GM12878 (cell line): ENCODE results near the gene ANK3. TPM values are rescaled to one million over a fixed set of nuclear protein-coding genes. Genes with fewer than 3 reads are reported as not detected.

Source experiments
- ATAC-seq: fragments of 200-7000 bp; cut with Tn5 transposase; 3 replicates; pipeline ENCODE4 v1.9.1; 2020; ENCODE audit warnings: mild to moderate bottlenecking, moderate library complexity
- BruUV-seq: library from RNA; stranded (reverse); fragments of 400-500 nt; replicated peaks from 2 replicates; lab custom pipeline; 2021; lab: Mats Ljungman, UMichigan
- CTCF ChIA-PET: fragments of 300-600 bp; sonication (Branson Sonifier 250); formaldehyde crosslinking; extraction: SDS; loops from one replicate; lab custom pipeline; 2021; ENCODE audit warnings: inconsistent platforms; lab: Yijun Ruan, JAX
- POLR2A ChIA-PET: fragments of 350-600 bp; formaldehyde crosslinking; extraction: SDS; loops from one replicate; lab custom pipeline; 2021; ENCODE audit warnings: inconsistent platforms; lab: Charles Lee
- RAD21 ChIA-PET: fragments of 300-600 bp; sonication (Branson Sonifier 250); formaldehyde crosslinking; loops from one replicate; lab custom pipeline; 2023; ENCODE audit warnings: antibody characterized with exemption; ENCODE audit not compliant: unreplicated experiment; lab: Charles Lee
- SMC1A ChIA-PET: fragments of 300-600 bp; sonication (Branson Sonifier 250); formaldehyde crosslinking; loops from one replicate; lab custom pipeline; 2023; ENCODE audit not compliant: unreplicated experiment, uncharacterized antibody; lab: Charles Lee
- DNase-seq: peaks from one replicate; pipeline ENCODE4 v3.0.0-alpha.2; 2011; ENCODE audit warnings: low read depth, low spot score
- FAIRE-seq: peaks from 3 replicates; lab custom pipeline; 2011; peaks lifted over from hg19 to GRCh38; lab: Jason Lieb, UNC
- H2AFZ ChIP-seq: 2 replicates; pipeline ENCODE4 v1.6.0; 2011; ENCODE audit warnings: low read depth, low read length, control low read depth; ENCODE audit not compliant: control insufficient read depth
- H3K27ac ChIP-seq: 2 replicates; pipeline ENCODE4 v1.5.1; 2011; ENCODE audit warnings: control low read depth; ENCODE audit not compliant: control insufficient read depth, insufficient read depth
- H3K27me3 ChIP-seq, 2 experiments: replicated peaks in 1 of 2; 2 replicates each; pipeline versions ENCODE4 v1.6.0 to v1.6.1; 2011; ENCODE audit warnings: low read length in 1 of 2; ENCODE audit not compliant: control insufficient read depth in 2 of 2, insufficient read depth in 2 of 2
- H3K36me3 ChIP-seq, 2 experiments: 2 replicates each; pipeline ENCODE4 v1.5.1; 2011; ENCODE audit warnings: low read length in 1 of 2; ENCODE audit not compliant: control insufficient read depth in 2 of 2, insufficient read depth in 2 of 2
- H3K4me1 ChIP-seq: 2 replicates; pipeline ENCODE4 v1.6.1; 2011; ENCODE audit warnings: mild to moderate bottlenecking, low read length, moderate library complexity, mixed read lengths; ENCODE audit not compliant: control insufficient read depth, insufficient read depth
- H3K4me2 ChIP-seq: 2 replicates; pipeline ENCODE4 v1.6.0; 2011; ENCODE audit warnings: control low read depth; ENCODE audit not compliant: control insufficient read depth, insufficient read depth
- H3K4me3 ChIP-seq: fragments of 200-600 bp; sonication (generic); 2 replicates; pipeline ENCODE4 v1.5.1; 2016
- H3K79me2 ChIP-seq: 2 replicates; pipeline ENCODE4 v1.6.0; 2011; ENCODE audit warnings: low read length; ENCODE audit not compliant: control insufficient read depth, insufficient read depth
- H3K9ac ChIP-seq: 2 replicates; pipeline ENCODE4 v1.8.0; 2011; ENCODE audit warnings: low read length, control low read depth, mixed read lengths; ENCODE audit not compliant: control insufficient read depth, insufficient read depth
- H3K9me3 ChIP-seq: replicated peaks from 3 replicates; pipeline ENCODE4 v1.5.1; 2011; ENCODE audit warnings: mild to moderate bottlenecking, low read length; ENCODE audit not compliant: control insufficient read depth, insufficient read depth
- H4K20me1 ChIP-seq: 2 replicates; pipeline ENCODE4 v1.6.0; 2011; ENCODE audit not compliant: control insufficient read depth, insufficient read depth
- CHD1 ChIP-seq: IDR thresholded peaks from 2 replicates; pipeline ENCODE4 v1.6.1; 2012; ENCODE audit warnings: low read depth, low read length, improper control_type of control experiment
- CREB1 ChIP-seq: IDR thresholded peaks from 2 replicates; pipeline ENCODE4 v1.6.1; 2012; ENCODE audit warnings: low read depth, mild to moderate bottlenecking, inconsistent platforms
- CREM ChIP-seq: IDR thresholded peaks from 2 replicates; pipeline ENCODE4 v1.6.1; 2014; ENCODE audit warnings: antibody characterized with exemption, low read depth
- HDAC2 ChIP-seq: fragments of 200-600 bp; sonication (generic); IDR thresholded peaks from 2 replicates; pipeline ENCODE4 v1.6.1; 2017
- HDAC6 ChIP-seq: fragments of 200-600 bp; sonication (generic); IDR thresholded peaks from one replicate; pipeline ENCODE4 v1.8.0; 2017; ENCODE audit warnings: antibody characterized with exemption; ENCODE audit not compliant: unreplicated experiment
- MEF2A ChIP-seq: IDR thresholded peaks from 2 replicates; pipeline ENCODE4 v1.6.1; 2011; ENCODE audit warnings: low read depth, mild to moderate bottlenecking, low read length, moderate library complexity; ENCODE audit not compliant: insufficient read depth
- MYC ChIP-seq: IDR thresholded peaks from 2 replicates; pipeline ENCODE4 v1.6.1; 2011; ENCODE audit warnings: mild to moderate bottlenecking, low read length, moderate library complexity, inconsistent platforms; ENCODE audit not compliant: insufficient read depth, insufficient replicate concordance, insufficient read length, severe bottlenecking
- NR2C1 ChIP-seq: fragments of 450-650 bp; IDR thresholded peaks from 2 replicates; pipeline ENCODE4 v1.6.1; 2017; ENCODE audit warnings: antibody characterized with exemption, mild to moderate bottlenecking, moderate library complexity
- POLR2A ChIP-seq: IDR thresholded peaks from 2 replicates; pipeline ENCODE4 v1.6.1; 2011; ENCODE audit warnings: low read depth, mild to moderate bottlenecking, low read length
- RELA ChIP-seq: fragments of 450-650 bp; IDR thresholded peaks from 2 replicates; pipeline ENCODE4 v1.8.0; 2014; ENCODE audit warnings: borderline replicate concordance; ENCODE audit not compliant: partially characterized antibody
- RUNX3 ChIP-seq: IDR thresholded peaks from 2 replicates; pipeline ENCODE4 v1.6.1; 2012; ENCODE audit warnings: low read length, inconsistent platforms
- SPI1 ChIP-seq: IDR thresholded peaks from 2 replicates; pipeline ENCODE4 v1.6.1; 2011; ENCODE audit warnings: low read depth, mild to moderate bottlenecking, low read length, moderate library complexity, borderline replicate concordance; ENCODE audit not compliant: insufficient read depth
- TCF12 ChIP-seq: IDR thresholded peaks from 2 replicates; pipeline ENCODE4 v1.6.1; 2011; ENCODE audit warnings: low read depth, mild to moderate bottlenecking, low read length
- ZNF274 ChIP-seq: IDR thresholded peaks from one replicate; pipeline ENCODE4 v1.8.0; 2011; ENCODE audit not compliant: insufficient read length, insufficient read depth
- ZNF592 ChIP-seq: fragments of 450-650 bp; IDR thresholded peaks from 2 replicates; pipeline ENCODE4 v1.6.1; 2017; ENCODE audit warnings: mild to moderate bottlenecking, moderate library complexity
- whole genome bisulfite sequencing: methylation state at CpG from one replicate; pipeline ENCODE4 v1.1.6; 2016; ENCODE audit warnings: low lambda C conversion rate; ENCODE audit not compliant: insufficient replicate concordance, insufficient coverage; ENCODE audit errors: missing lambda C conversion rate; 5-methylcytosine and 5-hydroxymethylcytosine counted together
- in situ Hi-C: fragments of 300-500 bp; cut with MboI; formaldehyde crosslinking; loops from 9 replicates; pipeline ENCODE4 v1.14.3; 2018; ENCODE audit warnings: mixed read lengths
- intact Hi-C: fragments of 100-400 bp; cut with micrococcal nuclease; formaldehyde crosslinking; loops from one replicate; pipeline ENCODE4 v1.14.2; 2022; ENCODE audit not compliant: unreplicated experiment
- polyA plus RNA-seq, 11 experiments: library from polyadenylated mRNA; depleted of rRNA in 4 of 11; unstranded in 6 of 11; stranded (reverse) in 5 of 11; fragments of >200 nt; fragmentation: Nextera tagmentation in 4 of 11; fragmentation: Illumina TruSeq in 1 of 11; extraction: Ambion mirVana in 4 of 11; extraction: Trizol in 1 of 11; gene quantifications; 1 replicate in 1 of 11; 2 replicates in 10 of 11; pipeline versions ENCODE4 v1.2.1 to v1.2.3, GENCODE V29; 2011 to 2016; ENCODE audit warnings: inconsistent platforms in 2 of 11, missing spikeins in 2 of 11, low read depth in 1 of 11
- total RNA-seq, 4 experiments: library from RNA; depleted of rRNA in 3 of 4; stranded (reverse); fragments of >200 nt in 3 of 4; fragmentation: Illumina TruSeq in 1 of 4; extraction: Trizol in 1 of 4; gene quantifications; 2 replicates each; pipeline versions ENCODE4 v1.2.1 to v1.2.3, GENCODE V29; 2013 to 2021
- TF ChIP-seq, protein P1 (sequence below): fragments of 450-650 bp; conservative IDR thresholded peaks from 2 replicates; pipeline ENCODE4 v1.6.1; 2017; ENCODE audit warnings: mild to moderate bottlenecking, moderate library complexity
- TF ChIP-seq, protein P2 (sequence below): fragments of 450-650 bp; IDR thresholded peaks from 2 replicates; pipeline ENCODE4 v1.6.1; 2017; ENCODE audit warnings: low read depth, mild to moderate bottlenecking, moderate library complexity

Gene ANK3
- total and polyA plus RNA-seq, 10 of the 15 experiments (the other 5 are each of a cell fraction or from before 2014, with no cell fraction given) = 0.06 to 0.82 (median 0.20) TPM; not detected in 2

GRCh38 chr10:60222047-60222446 is 167.6 kb downstream of the ANK3 start (continued):
- no peak for TF ChIP-seq ZNF592
- TF ChIP-seq CHD1 = no peak
- no peak for TF ChIP-seq POLR2A
- TF ChIP-seq, protein P1, sequence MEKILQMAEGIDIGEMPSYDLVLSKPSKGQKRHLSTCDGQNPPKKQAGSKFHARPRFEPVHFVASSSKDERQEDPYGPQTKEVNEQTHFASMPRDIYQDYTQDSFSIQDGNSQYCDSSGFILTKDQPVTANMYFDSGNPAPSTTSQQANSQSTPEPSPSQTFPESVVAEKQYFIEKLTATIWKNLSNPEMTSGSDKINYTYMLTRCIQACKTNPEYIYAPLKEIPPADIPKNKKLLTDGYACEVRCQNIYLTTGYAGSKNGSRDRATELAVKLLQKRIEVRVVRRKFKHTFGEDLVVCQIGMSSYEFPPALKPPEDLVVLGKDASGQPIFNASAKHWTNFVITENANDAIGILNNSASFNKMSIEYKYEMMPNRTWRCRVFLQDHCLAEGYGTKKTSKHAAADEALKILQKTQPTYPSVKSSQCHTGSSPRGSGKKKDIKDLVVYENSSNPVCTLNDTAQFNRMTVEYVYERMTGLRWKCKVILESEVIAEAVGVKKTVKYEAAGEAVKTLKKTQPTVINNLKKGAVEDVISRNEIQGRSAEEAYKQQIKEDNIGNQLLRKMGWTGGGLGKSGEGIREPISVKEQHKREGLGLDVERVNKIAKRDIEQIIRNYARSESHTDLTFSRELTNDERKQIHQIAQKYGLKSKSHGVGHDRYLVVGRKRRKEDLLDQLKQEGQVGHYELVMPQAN = no peak
- TF ChIP-seq CREM = no peak
- no peak for TF ChIP-seq MEF2A

GRCh38 chr10:60212195-60212594 is 177.5 kb downstream of the ANK3 start:
- FAIRE-seq (no peak), ATAC-seq (no peak), DNase-seq (no peak)
- CTCF ChIA-PET = interaction anchor here (0.7 to 5.3 kb wide), 11 partner anchors 9 to 588 kb away, joined by 3 to 49 read pairs (median 3); no protein-coding TSS in a partner anchor
- SMC1A ChIA-PET = interaction anchor here (1.1 to 1.6 kb wide), 4 partner anchors 8 to 586 kb away, joined by 3 to 7 read pairs (median 5); no protein-coding TSS in a partner anchor
- H3K4me2 ChIP-seq = no peak overlapping the region
- WGBS = 0% methylated on average over 1 of the region's 1 CpG
- no TSS peak for BruUV-seq
- H3K4me1 ChIP-seq = no peaks in the 10 kb centered on the region
- POLR2A ChIA-PET = interaction anchor here (0.6 to 0.7 kb wide), 3 partner anchors 44 to 1012 kb away, joined by 3 to 6 read pairs (median 3); no protein-coding TSS in a partner anchor
- H3K27ac ChIP-seq = no peak overlapping the region
- H3K36me3 ChIP-seq = no peaks in the 10 kb centered on the region
- intact Hi-C loops (no loop called here), in situ Hi-C loops (no loop called here)
- H3K4me3 ChIP-seq = no peak overlapping the region
- H4K20me1 ChIP-seq = no peaks in the 10 kb centered on the region
- H3K27me3 ChIP-seq = peaks cover 0 to 3% of the 10 kb centered on the region in 2 experiments; a peak in 1 of 4 replicates
- no peak overlapping the region for H3K9ac ChIP-seq
- H3K9me3 ChIP-seq = no peaks in the 10 kb centered on the region
- RAD21 ChIA-PET = interaction anchor here (0.7 to 1.2 kb wide), 2 partner anchors 22 to 542 kb away, joined by 3 to 4 read pairs; no protein-coding TSS in a partner anchor
- no peak overlapping the region for H2AFZ ChIP-seq
- no peaks in the 10 kb centered on the region for H3K79me2 ChIP-seq
- TF ChIP-seq HDAC2 (no peak), RUNX3 (no peak), SPI1 (no peak), TCF12 (no peak), ZNF274 (no peak), RELA (no peak), HDAC6 (no peak), POLR2A (no peak), MYC (no peak), CREB1 (no peak), NR2C1 (no peak)
- TF ChIP-seq, protein P2, sequence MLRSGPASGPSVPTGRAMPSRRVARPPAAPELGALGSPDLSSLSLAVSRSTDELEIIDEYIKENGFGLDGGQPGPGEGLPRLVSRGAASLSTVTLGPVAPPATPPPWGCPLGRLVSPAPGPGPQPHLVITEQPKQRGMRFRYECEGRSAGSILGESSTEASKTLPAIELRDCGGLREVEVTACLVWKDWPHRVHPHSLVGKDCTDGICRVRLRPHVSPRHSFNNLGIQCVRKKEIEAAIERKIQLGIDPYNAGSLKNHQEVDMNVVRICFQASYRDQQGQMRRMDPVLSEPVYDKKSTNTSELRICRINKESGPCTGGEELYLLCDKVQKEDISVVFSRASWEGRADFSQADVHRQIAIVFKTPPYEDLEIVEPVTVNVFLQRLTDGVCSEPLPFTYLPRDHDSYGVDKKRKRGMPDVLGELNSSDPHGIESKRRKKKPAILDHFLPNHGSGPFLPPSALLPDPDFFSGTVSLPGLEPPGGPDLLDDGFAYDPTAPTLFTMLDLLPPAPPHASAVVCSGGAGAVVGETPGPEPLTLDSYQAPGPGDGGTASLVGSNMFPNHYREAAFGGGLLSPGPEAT = no peak
